Stimulated activated memory B cell treated with anti-CD40 and anti-IgM and Interleukin-4, amounts not matched to agents 10 μg/mL and 1 μg/mL and 100 μg/mL, for 72 hours (primary cell): ENCODE results near the gene USP7.

Experiments used
- ATAC-seq: fragments of 150-1000 bp; cut with Tn5 transposase; 2 replicates; pipeline ENCODE4 v1.10.0; 2021
- H3K27ac Mint-ChIP-seq: one replicate; pipeline ENCODE4 v1.8.0; 2022; ENCODE audit warnings: mild to moderate bottlenecking, mixed read lengths
- H3K27me3 Mint-ChIP-seq: one replicate; pipeline ENCODE4 v1.8.0; 2022; ENCODE audit warnings: mixed read lengths
- H3K36me3 Mint-ChIP-seq: one replicate; pipeline ENCODE4 v1.8.0; 2022; ENCODE audit warnings: mixed read lengths
- H3K4me1 Mint-ChIP-seq: one replicate; pipeline ENCODE4 v1.8.0; 2022; ENCODE audit warnings: mixed read lengths
- H3K4me3 Mint-ChIP-seq: one replicate; pipeline ENCODE4 v1.8.0; 2022; ENCODE audit warnings: mild to moderate bottlenecking, moderate library complexity, mixed read lengths
- H3K9me3 Mint-ChIP-seq: one replicate; pipeline ENCODE4 v1.8.0; 2022; ENCODE audit warnings: mixed read lengths

The USP7 gene

GRCh38 chr16:8962393-8963009 lies 1.2 kb downstream of the USP7 start:
- Mint-ChIP-seq H3K27ac (peak overlapping the region; percentile 93), H3K27me3 (no peaks in the 10 kb centered on the region), H3K36me3 (peaks cover 7% of the 10 kb centered on the region), H3K4me3 (peak overlapping the region; percentile 92), H3K9me3 (no peaks in the 10 kb centered on the region), H3K4me1 (peaks cover 55% of the 10 kb centered on the region)
- peak; percentile 78 for ATAC-seq

GRCh38 chr16:8961811-8962390 lies 1.8 kb downstream of the USP7 start:
- Mint-ChIP-seq H3K4me3 (peak overlapping the region; percentile 92), H3K36me3 (peaks cover 7% of the 10 kb centered on the region), H3K27ac (peak overlapping the region; percentile 93), H3K4me1 (peaks cover 57% of the 10 kb centered on the region), H3K9me3 (no peaks in the 10 kb centered on the region), H3K27me3 (no peaks in the 10 kb centered on the region)
- no peak for ATAC-seq

GRCh38 chr16:8960788-8961109 lies 3.0 kb downstream of the USP7 start:
- Mint-ChIP-seq H3K9me3 (no peaks in the 10 kb centered on the region), H3K4me1 (peaks cover 68% of the 10 kb centered on the region), H3K4me3 (peak overlapping the region; percentile 64), H3K36me3 (peaks cover 7% of the 10 kb centered on the region), H3K27me3 (no peaks in the 10 kb centered on the region), H3K27ac (peak overlapping the region; percentile 93)
- no peak for ATAC-seq

DNA sequence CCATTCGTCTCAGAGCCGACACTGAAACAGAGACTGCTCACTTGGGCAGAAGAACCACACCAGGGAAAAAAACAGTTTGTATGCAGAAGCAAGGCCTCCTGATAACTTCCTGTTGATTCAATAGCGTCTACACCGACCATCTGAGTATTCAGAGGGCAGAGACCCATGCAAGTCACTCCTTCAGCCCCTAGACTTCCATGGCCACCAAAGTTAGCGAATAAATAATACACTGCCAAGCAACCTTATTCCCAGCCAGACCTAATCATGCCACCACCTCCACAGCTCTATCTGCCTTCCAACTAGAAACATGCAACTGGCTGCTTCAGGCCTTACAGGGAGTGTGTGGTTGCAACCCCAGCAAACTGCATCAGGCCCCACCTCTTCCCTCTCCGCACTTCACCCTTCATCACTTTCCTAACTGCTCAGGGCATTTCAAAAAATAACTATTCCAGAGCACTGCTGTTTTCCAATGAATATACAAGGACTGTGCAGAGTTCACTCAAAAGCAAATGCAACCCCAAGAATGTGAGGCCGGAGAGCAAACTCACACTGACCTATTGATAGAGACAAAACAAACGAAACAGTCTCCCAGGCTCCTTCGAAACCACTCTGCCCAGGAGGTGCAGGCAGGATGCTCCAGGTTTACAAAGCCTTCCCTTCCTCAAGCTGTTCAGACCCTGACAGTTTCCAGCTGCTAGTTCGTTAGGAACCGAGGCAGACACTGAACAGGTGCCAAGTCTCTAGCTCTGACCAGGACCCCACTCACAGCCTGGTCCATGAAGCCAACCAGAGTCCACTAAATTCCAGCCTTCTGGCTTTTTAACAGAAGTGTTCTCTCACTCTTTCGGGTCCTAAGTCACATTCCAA lies 3.6 kb downstream of the USP7 start:
- Mint-ChIP-seq H3K27ac (peak overlapping the region; percentile 93), H3K27me3 (no peaks in the 10 kb centered on the region), H3K9me3 (no peaks in the 10 kb centered on the region), H3K36me3 (peaks cover 7% of the 10 kb centered on the region), H3K4me3 (peak overlapping the region; percentile 64), H3K4me1 (peaks cover 74% of the 10 kb centered on the region)
- no peak for ATAC-seq

- ATAC-seq = no peak
- no peaks in the 10 kb centered on the region for H3K27me3 Mint-ChIP-seq
- H3K4me3 Mint-ChIP-seq = peak overlapping the region; percentile 65
- peak overlapping the region; percentile 93 for H3K27ac Mint-ChIP-seq
- no peaks in the 10 kb centered on the region for H3K9me3 Mint-ChIP-seq
- peaks cover 7% of the 10 kb centered on the region for H3K36me3 Mint-ChIP-seq
- peaks cover 77% of the 10 kb centered on the region for H3K4me1 Mint-ChIP-seq
Measured at GRCh38 chr16:8958344-8959167, 5.2 kb downstream of the USP7 start.

DNA sequence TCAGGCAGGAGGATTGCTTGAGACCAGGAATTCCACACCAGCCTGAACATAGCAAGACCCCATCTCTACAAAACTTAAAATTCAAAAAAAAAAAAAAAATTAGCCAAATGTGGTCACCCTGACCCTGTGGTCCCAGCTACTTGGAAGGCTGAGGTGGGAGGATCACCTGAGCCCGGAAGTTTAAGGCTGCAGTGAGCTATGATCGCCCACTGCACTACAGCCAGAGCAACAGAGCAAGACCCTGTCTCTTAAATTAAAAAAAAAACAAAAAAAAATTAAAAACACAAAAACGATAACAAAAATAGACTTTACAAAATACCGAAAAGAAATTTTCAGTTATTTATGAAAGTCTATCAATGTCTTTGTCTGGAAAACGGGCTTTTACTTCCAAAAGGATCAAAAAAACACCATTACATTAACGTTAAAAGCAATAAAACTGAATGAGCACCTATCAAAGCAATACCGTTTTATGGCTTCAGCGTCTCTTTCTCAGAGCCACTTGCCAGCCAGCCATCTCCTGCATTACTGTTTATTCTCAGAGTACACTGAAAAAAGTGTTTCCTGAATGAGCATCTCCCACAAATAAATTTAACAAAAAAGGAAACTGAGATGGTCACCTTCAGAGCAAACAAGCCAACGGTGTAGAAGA lies 6.1 kb downstream of the USP7 start:
- peak overlapping the region; percentile 65 for H3K4me3 Mint-ChIP-seq
- no peak for ATAC-seq
- H3K27ac Mint-ChIP-seq = peak overlapping the region; percentile 93
- H3K36me3 Mint-ChIP-seq = peaks cover 12% of the 10 kb centered on the region
- H3K9me3 Mint-ChIP-seq = no peaks in the 10 kb centered on the region
- H3K27me3 Mint-ChIP-seq = no peaks in the 10 kb centered on the region
- peaks cover 85% of the 10 kb centered on the region for H3K4me1 Mint-ChIP-seq

- H3K27ac Mint-ChIP-seq = no peak overlapping the region
- H3K4me3 Mint-ChIP-seq = no peak overlapping the region
- no peaks in the 10 kb centered on the region for H3K27me3 Mint-ChIP-seq
- H3K4me1 Mint-ChIP-seq = peaks cover 86% of the 10 kb centered on the region
- no peaks in the 10 kb centered on the region for H3K9me3 Mint-ChIP-seq
- no peak for ATAC-seq
- H3K36me3 Mint-ChIP-seq = peaks cover 7% of the 10 kb centered on the region
Measured at GRCh38 chr16:8957063-8957397, 6.7 kb downstream of the USP7 start.

GRCh38 chr16:8956265-8957062 lies 7.2 kb downstream of the USP7 start:
- Mint-ChIP-seq H3K4me1 (peaks cover 86% of the 10 kb centered on the region), H3K27me3 (no peaks in the 10 kb centered on the region), H3K9me3 (no peaks in the 10 kb centered on the region), H3K27ac (no peak overlapping the region), H3K36me3 (peaks cover 5% of the 10 kb centered on the region), H3K4me3 (no peak overlapping the region)
- no peak for ATAC-seq

DNA sequence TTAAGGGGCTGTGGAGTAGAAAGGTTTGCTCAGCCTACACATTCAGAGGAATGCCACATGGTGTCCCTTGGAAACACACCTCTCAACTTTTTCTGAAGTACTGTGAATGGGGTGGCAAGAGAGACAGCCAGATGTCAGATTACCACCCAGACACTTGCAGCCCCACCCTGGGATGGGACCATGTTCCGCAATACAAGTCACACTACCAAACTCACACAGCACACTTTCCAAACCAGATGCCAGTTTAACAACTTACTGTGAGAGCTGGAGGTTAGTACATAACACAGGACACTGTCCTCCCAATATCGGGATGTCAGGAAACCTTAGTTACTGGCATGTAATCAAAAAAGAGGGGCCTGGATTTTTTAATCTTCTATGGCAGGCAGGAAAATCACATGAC lies 7.9 kb downstream of the USP7 start:
- no peak for ATAC-seq
- H3K36me3 Mint-ChIP-seq = peaks cover 5% of the 10 kb centered on the region
- H3K27me3 Mint-ChIP-seq = no peaks in the 10 kb centered on the region
- no peak overlapping the region for H3K4me3 Mint-ChIP-seq
- peaks cover 85% of the 10 kb centered on the region for H3K4me1 Mint-ChIP-seq
- no peaks in the 10 kb centered on the region for H3K9me3 Mint-ChIP-seq
- no peak overlapping the region for H3K27ac Mint-ChIP-seq

GRCh38 chr16:8953064-8953463 lies 10.6 kb downstream of the USP7 start:
- Mint-ChIP-seq H3K27ac (no peak overlapping the region), H3K4me3 (peak overlapping the region; percentile 11), H3K9me3 (no peaks in the 10 kb centered on the region), H3K27me3 (no peaks in the 10 kb centered on the region), H3K36me3 (peaks cover 5% of the 10 kb centered on the region), H3K4me1 (peaks cover 80% of the 10 kb centered on the region)
- no peak for ATAC-seq

GRCh38 chr16:8952281-8952751 lies 11.4 kb downstream of the USP7 start:
- no peak for ATAC-seq
- H3K9me3 Mint-ChIP-seq = no peaks in the 10 kb centered on the region
- peaks cover 5% of the 10 kb centered on the region for H3K36me3 Mint-ChIP-seq
- H3K27me3 Mint-ChIP-seq = no peaks in the 10 kb centered on the region
- no peak overlapping the region for H3K27ac Mint-ChIP-seq
- H3K4me1 Mint-ChIP-seq = peaks cover 80% of the 10 kb centered on the region
- H3K4me3 Mint-ChIP-seq = no peak overlapping the region

GRCh38 chr16:8951447-8952280 lies 12.0 kb downstream of the USP7 start:
- Mint-ChIP-seq H3K4me3 (peak overlapping the region; percentile 8), H3K36me3 (peaks cover 5% of the 10 kb centered on the region), H3K27ac (no peak overlapping the region), H3K9me3 (no peaks in the 10 kb centered on the region), H3K4me1 (peaks cover 78% of the 10 kb centered on the region), H3K27me3 (no peaks in the 10 kb centered on the region)
- peak; percentile 78 for ATAC-seq

DNA sequence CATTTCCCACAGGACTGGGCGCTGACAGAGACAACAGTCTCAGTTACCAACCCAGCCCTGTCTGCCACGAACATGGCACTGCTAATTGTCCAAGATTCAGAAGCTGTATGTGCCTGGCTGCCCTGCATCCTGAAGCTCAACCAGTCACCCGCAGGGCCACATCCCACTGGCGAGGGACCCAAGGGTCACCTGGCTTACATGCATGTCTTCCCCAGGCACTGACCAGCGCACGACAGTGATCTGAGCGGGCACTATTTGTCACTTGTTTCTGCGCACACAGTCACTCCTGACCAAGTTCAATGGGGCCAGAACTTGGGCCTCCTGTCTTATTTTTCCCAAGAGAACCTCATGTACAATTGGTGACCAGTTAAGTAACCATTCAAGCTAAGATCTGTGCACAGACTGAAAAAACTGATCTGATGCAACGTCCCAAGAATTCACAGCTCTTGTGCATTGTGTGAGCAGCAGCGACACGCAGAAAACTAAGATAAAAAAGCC lies 13.1 kb downstream of the USP7 start:
- Mint-ChIP-seq H3K4me3 (no peak overlapping the region), H3K4me1 (peaks cover 78% of the 10 kb centered on the region), H3K27me3 (no peaks in the 10 kb centered on the region), H3K27ac (no peak overlapping the region), H3K9me3 (no peaks in the 10 kb centered on the region), H3K36me3 (peaks cover 5% of the 10 kb centered on the region)
- no peak for ATAC-seq
